Endothelial cell of umbilical vein (primary cell): ENCODE results near the gene MIPEP. TPM values are rescaled to one million over a fixed set of nuclear protein-coding genes. Genes with fewer than 3 reads are reported as not detected.

Experiments
- BruUV-seq: library from RNA; stranded (reverse); fragments of 400-500 nt; replicated peaks from 2 replicates; lab custom pipeline; 2021; lab: Mats Ljungman, UMichigan
- CTCF ChIA-PET: fragments of 300-600, 350-600 bp; sonication (Branson Sonifier 250); formaldehyde crosslinking; loops from one replicate; lab custom pipeline; 2021; ENCODE audit warnings: antibody characterized with exemption, inconsistent platforms; lab: Charles Lee
- POLR2A ChIA-PET: fragments of 300-600, 350-600 bp; sonication (Branson Sonifier 250); formaldehyde crosslinking; loops from one replicate; lab custom pipeline; 2021; ENCODE audit warnings: antibody characterized with exemption, inconsistent platforms; lab: Charles Lee
- DNase-seq: peaks from one replicate; pipeline ENCODE4 v3.0.0-alpha.2; 2011; ENCODE audit warnings: low read depth, low spot score
- FAIRE-seq: peaks from 2 replicates; lab custom pipeline; 2011; peaks lifted over from hg19 to GRCh38; lab: Jason Lieb, UNC
- H2AFZ ChIP-seq: 2 replicates; pipeline ENCODE4 v1.6.0; 2012; ENCODE audit warnings: low read depth, low read length, control low read depth, inconsistent platforms
- H3K27ac ChIP-seq: 2 replicates; pipeline ENCODE4 v1.5.1; 2011; ENCODE audit warnings: low read depth, mild to moderate bottlenecking, control low read depth, low read length, moderate library complexity; ENCODE audit not compliant: insufficient read depth
- H3K27me3 ChIP-seq, 2 experiments: 2 replicates each; pipeline versions ENCODE4 v1.6.0 to v1.6.1; 2011; ENCODE audit warnings: low read length in 2 of 2, mixed read lengths in 1 of 2; ENCODE audit not compliant: control insufficient read depth in 2 of 2, insufficient read depth in 2 of 2
- H3K36me3 ChIP-seq, 2 experiments: 2 replicates in 1 of 2; 3 replicates in 1 of 2; pipeline ENCODE4 v1.5.1; 2011; ENCODE audit warnings: low read length in 2 of 2, mild to moderate bottlenecking in 1 of 2, moderate library complexity in 1 of 2; ENCODE audit not compliant: control insufficient read depth in 2 of 2, insufficient read depth in 2 of 2; ENCODE audit errors: extremely low read depth in 1 of 2
- H3K4me1 ChIP-seq: 3 replicates; pipeline ENCODE4 v1.5.1; 2011; ENCODE audit warnings: mild to moderate bottlenecking, low read length; ENCODE audit not compliant: control insufficient read depth, insufficient read depth; ENCODE audit errors: extremely low read depth
- H3K4me2 ChIP-seq: 2 replicates; pipeline ENCODE4 v1.6.1; 2011; ENCODE audit warnings: low read length, control low read depth, mixed read lengths; ENCODE audit not compliant: insufficient read depth
- H3K4me3 ChIP-seq, 3 experiments: fragments of 200-600 bp in 1 of 3; sonication (generic), shearing (Covaris generic) in 1 of 3; replicated peaks in 1 of 3; 2 replicates each; pipeline ENCODE4 v1.5.1; 2011 to 2016; ENCODE audit warnings: control low read depth in 3 of 3, low read length in 3 of 3, mild to moderate bottlenecking in 2 of 3, inconsistent platforms in 1 of 3, low read depth in 1 of 3, moderate library complexity in 1 of 3; ENCODE audit not compliant: insufficient read depth in 1 of 3
- H3K79me2 ChIP-seq: 2 replicates; pipeline ENCODE4 v1.6.0; 2012; ENCODE audit warnings: low read length, inconsistent platforms; ENCODE audit not compliant: control insufficient read depth, insufficient read depth
- H3K9ac ChIP-seq: replicated peaks from 2 replicates; pipeline ENCODE3; 2011; ENCODE audit warnings: low read length, control low read depth; ENCODE audit not compliant: insufficient read depth; ENCODE audit errors: extremely low read depth
- H3K9me1 ChIP-seq: replicated peaks from 3 replicates; pipeline ENCODE4 v1.6.0; 2011; ENCODE audit warnings: mild to moderate bottlenecking, low read length; ENCODE audit not compliant: control insufficient read depth, insufficient read depth; ENCODE audit errors: extremely low read depth
- H3K9me3 ChIP-seq: replicated peaks from 2 replicates; pipeline ENCODE4 v1.5.1; 2012; ENCODE audit warnings: low read length, inconsistent platforms; ENCODE audit not compliant: control insufficient read depth, insufficient read depth
- H4K20me1 ChIP-seq: replicated peaks from 2 replicates; pipeline ENCODE3; 2011; ENCODE audit warnings: mild to moderate bottlenecking, low read length; ENCODE audit not compliant: control insufficient read depth, insufficient read depth; ENCODE audit errors: extremely low read depth
- CTCF ChIP-seq, 2 donors: IDR thresholded peaks; 1 replicate in 1 of 2; 2 replicates in 1 of 2; pipeline ENCODE4 v1.5.1; 2011; ENCODE audit warnings: low read length in 2 of 2, mild to moderate bottlenecking in 2 of 2, moderate library complexity in 2 of 2, control low read depth in 1 of 2, inconsistent platforms in 1 of 2, low read depth in 1 of 2; ENCODE audit not compliant: insufficient read depth in 1 of 2; ENCODE audit errors: extremely low read depth in 1 of 2
- EZH2 ChIP-seq: IDR thresholded peaks from 2 replicates; pipeline ENCODE4 v1.6.1; 2012; ENCODE audit warnings: borderline replicate concordance, low read depth, mild to moderate bottlenecking, moderate library complexity, low read length, inconsistent platforms; ENCODE audit not compliant: severe bottlenecking
- FOS ChIP-seq: IDR thresholded peaks from 2 replicates; pipeline ENCODE4 v1.6.1; 2011; ENCODE audit warnings: mild to moderate bottlenecking, low read length, moderate library complexity, borderline replicate concordance; ENCODE audit not compliant: insufficient read depth
- GATA2 ChIP-seq: IDR thresholded peaks from 2 replicates; pipeline ENCODE4 v1.7.0; 2011; ENCODE audit warnings: low read depth, mild to moderate bottlenecking, moderate library complexity, mixed read lengths, low read length; ENCODE audit not compliant: insufficient read length, insufficient read depth
- JUN ChIP-seq: IDR thresholded peaks from 2 replicates; pipeline ENCODE4 v1.6.1; 2011; ENCODE audit warnings: borderline replicate concordance, low read depth; ENCODE audit not compliant: insufficient read length, insufficient read depth
- MAX ChIP-seq: IDR thresholded peaks from 2 replicates; pipeline ENCODE4 v1.6.1; 2011; ENCODE audit not compliant: insufficient read depth, insufficient read length
- MYC ChIP-seq: IDR thresholded peaks from one replicate; pipeline ENCODE4 v1.6.1; 2011; ENCODE audit warnings: mild to moderate bottlenecking, low read depth, low read length
- POLR2A ChIP-seq: IDR thresholded peaks from 2 replicates; pipeline ENCODE4 v1.6.1; 2012; ENCODE audit warnings: low read depth, mild to moderate bottlenecking, control low read depth, low read length
- POLR2AphosphoS5 ChIP-seq: IDR thresholded peaks from 2 replicates; pipeline ENCODE4 v1.6.1; 2012; ENCODE audit warnings: low read depth, mild to moderate bottlenecking, control low read depth, low read length, moderate library complexity; ENCODE audit not compliant: insufficient read depth
- dilution Hi-C: fragments of 300-500 bp; cut with MboI; formaldehyde crosslinking; loops from one replicate; pipeline ENCODE4 v1.15.0; 2019; ENCODE audit warnings: low sequenced_read_pairs; ENCODE audit not compliant: extremely low pct_ligation_motif_present
- intact Hi-C: fragments of 100-400 bp; cut with micrococcal nuclease; formaldehyde crosslinking; loops from one replicate; pipeline ENCODE4 v1.10.0; 2022
- polyA plus RNA-seq, 4 experiments: library from polyadenylated mRNA; depleted of rRNA in 3 of 4; stranded (reverse) in 3 of 4; unstranded in 1 of 4; fragments of >200 nt; gene quantifications; 2 replicates each; pipeline versions ENCODE4 v1.2.1 to v1.2.3, GENCODE V29; 2011 to 2012; ENCODE audit warnings: missing spikeins in 1 of 4
- total RNA-seq: library from RNA; stranded (reverse); gene quantifications from 2 replicates; pipeline ENCODE4 v1.2.3, GENCODE V29; 2021

Gene MIPEP
- total and polyA plus RNA-seq, 2 donors (not counting 3 experiments of a cell fraction or from before 2014, with no cell fraction given) = 12.4 to 19.2 TPM

GRCh38 chr13:23912469-23912868, 23.3 kb upstream of the MIPEP start:
- dilution Hi-C loops = no loop called here
- TF ChIP-seq EZH2 = no peak
- TF ChIP-seq FOS = no peak
- no peak for TF ChIP-seq CTCF (IDR thresholded peaks at IDR 0.05; ENCODE audit: extremely low read depth in 1 of 2, insufficient read depth in 1 of 2, low read depth in 1 of 2, low read length in 2 of 2)
- TF ChIP-seq POLR2A = no peak
- no peak for TF ChIP-seq JUN
- TF ChIP-seq POLR2AphosphoS5 = no peak
- no peak for TF ChIP-seq MYC
- TF ChIP-seq GATA2 = no peak
- TF ChIP-seq MAX = no peak

More at GRCh38 chr13:23912469-23912868, 23.3 kb upstream of the MIPEP start:
- no peaks in the 10 kb centered on the region for H3K36me3 ChIP-seq
- H3K9me3 ChIP-seq = no peaks in the 10 kb centered on the region
- no peak overlapping the region for H3K4me3 ChIP-seq
- POLR2A ChIA-PET = no interaction called here
- H3K27ac ChIP-seq = no peak overlapping the region
- FAIRE-seq (no peak), DNase-seq (no peak)
- H3K9ac ChIP-seq = no peak overlapping the region
- H2AFZ ChIP-seq = no peak overlapping the region
- intact Hi-C loops = no loop called here
- H3K4me2 ChIP-seq = no peak overlapping the region
- BruUV-seq = no TSS peak
- H3K79me2 ChIP-seq = no peaks in the 10 kb centered on the region
- no peaks in the 10 kb centered on the region for H4K20me1 ChIP-seq
- H3K27me3 ChIP-seq = peaks cover 3 to 5% of the 10 kb centered on the region in 2 experiments
- CTCF ChIA-PET = no interaction called here
- no peaks in the 10 kb centered on the region for H3K9me1 ChIP-seq
- H3K4me1 ChIP-seq = no peaks in the 10 kb centered on the region
